K562 (cell line): ENCODE data around the gene VSTM1. TPM values are rescaled to one million over a fixed set of nuclear protein-coding genes. Genes with fewer than 3 reads are reported as not detected.
"Not testable (repeated sequence)": the region's sequence is repeated elsewhere in the genome, so short reads cannot be mapped to it uniquely, and the experiment has no call there.

Experiments used
- ATAC-seq: fragments of 200-7000 bp; cut with Tn5 transposase; 3 replicates; pipeline ENCODE4 v1.9.1; 2020; ENCODE audit warnings: moderate library complexity
- BruUV-seq: library from RNA; stranded (reverse); fragments of 400-500 nt; replicated peaks from 2 replicates; lab custom pipeline; 2021; lab: Mats Ljungman, UMichigan
- CTCF ChIA-PET: fragments of 300-600 bp; formaldehyde crosslinking; extraction: SDS; loops from one replicate; lab custom pipeline; 2021; ENCODE audit warnings: low intra/inter-chr PET ratio; lab: Yijun Ruan, JAX
- POLR2A ChIA-PET: fragments of 300-600, 350-650 bp; sonication (Branson Sonifier 250); formaldehyde crosslinking; extraction: SDS; loops from one replicate; lab custom pipeline; 2021; ENCODE audit warnings: antibody characterized with exemption, inconsistent platforms; lab: Yijun Ruan, JAX
- DNase-seq, 4 experiments: peaks; one replicate each; pipeline versions ENCODE4 v3.0.0 to v3.0.0-alpha.2; 2011 to 2018; ENCODE audit warnings: low spot score in 3 of 4, mixed read lengths in 3 of 4; ENCODE audit errors: extremely low read depth in 1 of 4
- FAIRE-seq: peaks from 2 replicates; lab custom pipeline; 2011; peaks lifted over from hg19 to GRCh38; lab: Jason Lieb, UNC
- H2AFZ ChIP-seq: 2 replicates; pipeline ENCODE4 v1.6.0; 2011; ENCODE audit warnings: low read depth, low read length, control low read depth, inconsistent platforms
- H3K27ac ChIP-seq: fragments of 200-600 bp; 3 replicates; pipeline ENCODE4 v1.8.0; 2011; ENCODE audit warnings: low read depth, mild to moderate bottlenecking, control low read depth, inconsistent platforms, low read length, moderate library complexity, mixed read lengths; ENCODE audit errors: extremely low read depth
- H3K27me3 ChIP-seq, 2 experiments: fragments of 300-600 bp in 1 of 2; 2 replicates in 1 of 2; 3 replicates in 1 of 2; pipeline versions ENCODE4 v1.6.0 to v1.8.0; 2011; ENCODE audit warnings: inconsistent platforms in 2 of 2, low read length in 2 of 2, mild to moderate bottlenecking in 1 of 2, mixed read lengths in 1 of 2, moderate library complexity in 1 of 2; ENCODE audit not compliant: control insufficient read depth in 2 of 2, insufficient read depth in 2 of 2
- H3K36me3 ChIP-seq: fragments of 300-600 bp; 3 replicates; pipeline ENCODE4 v1.8.0; 2011; ENCODE audit warnings: mild to moderate bottlenecking, low read length, inconsistent platforms; ENCODE audit not compliant: control insufficient read depth, insufficient read depth
- H3K4me1 ChIP-seq, 2 experiments: fragments of 200-600 bp in 1 of 2; replicated peaks in 1 of 2; 2 replicates in 1 of 2; 3 replicates in 1 of 2; pipeline versions ENCODE4 v1.5.1 to v1.8.0; 2011; ENCODE audit warnings: inconsistent platforms in 2 of 2, low read length in 2 of 2, mild to moderate bottlenecking in 1 of 2, mixed read lengths in 1 of 2, moderate library complexity in 1 of 2; ENCODE audit not compliant: control insufficient read depth in 2 of 2, insufficient read depth in 2 of 2
- H3K4me2 ChIP-seq: 2 replicates; pipeline ENCODE4 v1.6.1; 2011; ENCODE audit warnings: low read length, control low read depth, inconsistent platforms, mixed read lengths; ENCODE audit not compliant: insufficient read depth
- H3K4me3 ChIP-seq: fragments of 200-600 bp; sonication (generic), shearing (Covaris generic); 2 replicates; pipeline ENCODE4 v1.5.1; 2016; ENCODE audit warnings: control low read depth, inconsistent platforms
- H3K79me2 ChIP-seq: fragments of 200-600 bp; 3 replicates; pipeline ENCODE4 v1.8.0; 2011; ENCODE audit warnings: low read length, inconsistent platforms; ENCODE audit not compliant: control insufficient read depth, insufficient read depth
- H3K9ac ChIP-seq, 2 experiments: 2 replicates each; pipeline versions ENCODE4 v1.6.0 to v1.6.1; 2011; ENCODE audit warnings: low read depth in 2 of 2, low read length in 2 of 2, control low read depth in 1 of 2, inconsistent platforms in 1 of 2, mild to moderate bottlenecking in 1 of 2, mixed read lengths in 1 of 2; ENCODE audit not compliant: insufficient read depth in 1 of 2
- H3K9me1 ChIP-seq: one replicate; pipeline ENCODE4 v1.6.0; 2011; ENCODE audit warnings: inconsistent platforms, mild to moderate bottlenecking, low read length, moderate library complexity; ENCODE audit not compliant: control insufficient read depth, insufficient read depth
- H3K9me3 ChIP-seq: replicated peaks from 2 replicates; pipeline ENCODE4 v1.5.1; 2011; ENCODE audit warnings: low read depth, low read length, inconsistent platforms; ENCODE audit not compliant: control insufficient read depth, insufficient read depth
- H4K20me1 ChIP-seq: replicated peaks from 2 replicates; pipeline ENCODE4 v1.6.1; 2011; ENCODE audit warnings: low read length, inconsistent platforms, mixed read lengths; ENCODE audit not compliant: control insufficient read depth, insufficient read depth
- ZBTB34 ChIP-seq: fragments of 250-450 bp; sonication (Bioruptor Pico); IDR thresholded peaks from 2 replicates; pipeline ENCODE4 v1.8.0; 2021; ENCODE audit warnings: mild to moderate bottlenecking, moderate library complexity
- ZNF436 ChIP-seq: fragments of 250-450, 450-650 bp; sonication (Bioruptor Pico); formaldehyde crosslinking; IDR thresholded peaks from 2 replicates; pipeline ENCODE4 v1.7.0; 2020; ENCODE audit warnings: mild to moderate bottlenecking
- WGBS: fragments of 100-300 bp; shearing (Covaris generic); methylation state at CpG from one replicate; pipeline ENCODE4 v1.1.6; 2016; ENCODE audit warnings: low coverage, mixed read lengths; ENCODE audit not compliant: insufficient coverage; ENCODE audit errors: missing lambda C conversion rate; 5-methylcytosine and 5-hydroxymethylcytosine counted together
- in situ Hi-C: fragments of 300-500 bp; cut with MboI; formaldehyde crosslinking; loops from 4 replicates; pipeline ENCODE4 v1.15.0; 2018; ENCODE audit warnings: inconsistent platforms, mixed read lengths
- intact Hi-C: fragments of 100-400 bp; cut with micrococcal nuclease; formaldehyde crosslinking; loops from 2 replicates; pipeline ENCODE4 v1.14.2; 2022
- polyA plus RNA-seq, 8 experiments: library from polyadenylated mRNA; depleted of rRNA in 4 of 8; stranded (reverse) in 5 of 8; unstranded in 3 of 8; fragments of >200 nt; fragmentation: Nextera tagmentation in 2 of 8; fragmentation: Illumina TruSeq in 1 of 8; extraction: Ambion mirVana in 2 of 8; extraction: Trizol in 1 of 8; gene quantifications; 2 replicates each; pipeline versions ENCODE4 v1.2.1 to v1.2.3, GENCODE V29; 2011 to 2014; ENCODE audit warnings: inconsistent platforms in 1 of 8, missing spikeins in 1 of 8
- total RNA-seq, 7 experiments: library from RNA; depleted of rRNA in 6 of 7; stranded (reverse); fragments of >200 nt in 6 of 7; fragmentation: Illumina TruSeq in 2 of 7; extraction: Trizol in 2 of 7; gene quantifications; 2 replicates each; pipeline versions ENCODE4 v1.2.1 to v1.2.3, GENCODE V29; 2011 to 2021; ENCODE audit warnings: low replicate concordance in 1 of 7

The VSTM1 gene
- total and polyA plus RNA-seq, 9 of the 15 experiments (the other 6 are each of a cell fraction or from before 2014, with no cell fraction given) = not detected

GRCh38 chr19:54100561-54100960 is 36.9 kb upstream of the VSTM1 start, which contains the start of gene OSCAR (continued):
- TF ChIP-seq ZBTB34 (CRISPR knock-in tag) (no peak), ZNF436 (CRISPR knock-in tag) (no peak)

- H3K9me1 ChIP-seq, H2AFZ ChIP-seq, H3K9ac ChIP-seq, CTCF ChIA-PET, H3K27ac ChIP-seq, H3K9me3 ChIP-seq, POLR2A ChIA-PET, intact Hi-C loops, H3K27me3 ChIP-seq, H3K4me3 ChIP-seq, in situ Hi-C loops, H3K36me3 ChIP-seq, H3K4me2 ChIP-seq, ATAC-seq, FAIRE-seq, H4K20me1 ChIP-seq, BruUV-seq, DNase-seq: not testable (repeated sequence)
- Histone ChIP-seq H3K79me2 (peaks cover 22% of the 10 kb centered on the region), H3K4me1 (peaks cover 0 to 41% of the 10 kb centered on the region in 2 experiments; a peak in 4 of 5 replicates)
- WGBS = 81% methylated on average over 5 of the region's 9 CpGs
These were observed 36.2 kb upstream of the VSTM1 start for GRCh38 chr19:54099903-54100255.
